GM21447 (cell line): Measurements from ENCODE around the gene AQP6.

Source experiments
- ATAC-seq: cut with Tn5 transposase; IDR thresholded peaks from one replicate; pipeline ENCODE4 v1.9.1; 2021; ENCODE audit not compliant: unreplicated experiment

The AQP6 gene

DNA sequence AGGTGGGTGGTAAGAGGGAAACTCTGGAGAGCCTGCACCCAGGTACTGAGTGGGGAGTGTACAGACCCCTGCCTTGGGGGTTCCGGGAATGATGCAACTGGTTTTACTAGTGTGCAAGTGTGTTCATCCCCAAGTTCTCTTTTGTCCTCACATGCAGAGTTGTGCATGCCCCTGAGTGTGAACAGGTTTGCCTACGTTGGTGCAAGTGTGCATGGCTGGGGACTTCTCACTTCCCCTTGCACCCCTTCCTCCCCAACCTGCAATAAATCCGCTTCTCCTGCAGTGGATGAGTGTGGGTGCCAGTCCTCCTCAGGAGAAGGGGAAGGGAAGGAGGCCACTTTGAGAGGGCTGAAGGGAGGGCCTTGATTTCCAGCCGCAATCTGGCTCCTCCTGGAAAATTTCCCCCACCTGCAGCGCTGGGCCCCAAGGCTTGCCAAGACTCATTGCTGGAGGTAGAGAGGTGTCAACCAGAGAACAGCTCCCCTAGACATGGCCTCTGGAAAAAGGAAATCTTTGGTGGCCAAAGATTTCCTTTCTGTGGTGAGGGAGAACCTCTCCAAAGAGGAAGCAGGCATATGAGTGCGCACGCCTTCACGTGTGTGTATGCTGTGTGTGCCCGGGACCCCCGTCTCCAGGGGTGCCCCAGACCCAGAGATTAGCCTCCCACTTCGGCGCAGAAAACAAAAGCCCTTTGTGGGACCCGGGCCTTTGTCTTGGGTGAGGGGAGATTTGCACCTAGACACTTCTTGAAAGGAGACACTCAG is 16.7 kb upstream of the AQP6 start:
- no peak for ATAC-seq

DNA sequence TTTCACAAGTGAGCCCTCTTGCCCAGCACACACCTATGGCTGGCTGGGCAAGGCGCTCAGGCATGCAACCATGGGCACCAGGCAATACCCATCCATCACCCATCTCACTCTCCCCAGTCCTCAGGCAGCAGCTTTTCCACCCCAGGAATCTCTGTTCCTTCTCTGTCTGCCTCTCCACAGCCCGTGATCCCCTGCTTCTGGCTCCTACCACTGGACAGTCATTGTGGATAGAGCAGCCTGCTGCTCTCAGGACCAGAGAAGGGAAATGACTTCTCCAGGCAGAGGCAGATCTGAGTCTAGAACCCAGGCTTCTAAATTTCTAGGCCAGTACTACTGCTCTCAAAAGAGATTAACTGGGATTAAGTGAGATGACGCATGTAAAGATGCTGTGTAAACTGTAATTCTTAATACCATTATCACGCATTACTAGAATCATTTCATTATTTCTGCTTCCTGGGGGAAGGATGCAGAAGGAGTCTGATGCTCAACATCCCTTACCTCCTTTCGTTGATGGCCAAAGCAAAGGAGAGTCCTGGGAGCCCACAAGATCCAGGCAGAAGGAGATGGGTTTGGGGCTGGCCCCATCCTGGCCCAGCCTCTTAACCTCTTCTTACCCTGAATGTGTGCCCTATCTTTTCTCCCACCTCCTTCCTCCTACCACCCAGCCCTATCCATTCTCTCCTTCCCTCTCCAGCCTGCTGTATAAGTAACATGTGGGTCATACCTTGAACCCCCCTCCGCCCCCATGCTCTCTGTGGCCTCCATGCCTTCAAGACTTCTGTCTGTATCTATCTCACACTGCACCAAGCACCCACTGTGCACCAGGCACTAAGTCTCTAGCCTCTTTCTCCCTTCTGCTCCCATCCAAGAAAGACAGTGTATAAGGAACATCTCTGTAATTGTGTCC is 15.8 kb upstream of the AQP6 start:
- no peak for ATAC-seq

DNA sequence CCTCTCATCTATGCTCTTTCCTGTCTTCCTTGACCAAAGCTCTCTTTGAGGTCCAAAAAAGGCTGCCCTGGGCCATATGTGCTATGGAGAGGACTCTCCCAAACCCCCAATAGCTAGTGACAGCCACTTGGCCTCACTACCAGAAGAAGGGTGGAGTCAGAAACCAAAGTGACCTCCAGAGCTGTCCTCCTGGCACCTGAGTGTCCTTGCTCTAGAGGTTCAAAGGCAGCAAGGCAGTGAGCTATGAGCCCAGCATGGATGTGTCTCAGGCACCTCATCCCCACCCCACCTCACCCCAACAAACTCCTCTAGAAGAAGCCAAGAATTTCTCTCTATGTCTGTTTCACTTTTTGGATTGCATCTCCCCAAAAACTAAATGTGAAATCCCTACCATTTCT is 15.2 kb upstream of the AQP6 start:
- ATAC-seq, result no peak

DNA sequence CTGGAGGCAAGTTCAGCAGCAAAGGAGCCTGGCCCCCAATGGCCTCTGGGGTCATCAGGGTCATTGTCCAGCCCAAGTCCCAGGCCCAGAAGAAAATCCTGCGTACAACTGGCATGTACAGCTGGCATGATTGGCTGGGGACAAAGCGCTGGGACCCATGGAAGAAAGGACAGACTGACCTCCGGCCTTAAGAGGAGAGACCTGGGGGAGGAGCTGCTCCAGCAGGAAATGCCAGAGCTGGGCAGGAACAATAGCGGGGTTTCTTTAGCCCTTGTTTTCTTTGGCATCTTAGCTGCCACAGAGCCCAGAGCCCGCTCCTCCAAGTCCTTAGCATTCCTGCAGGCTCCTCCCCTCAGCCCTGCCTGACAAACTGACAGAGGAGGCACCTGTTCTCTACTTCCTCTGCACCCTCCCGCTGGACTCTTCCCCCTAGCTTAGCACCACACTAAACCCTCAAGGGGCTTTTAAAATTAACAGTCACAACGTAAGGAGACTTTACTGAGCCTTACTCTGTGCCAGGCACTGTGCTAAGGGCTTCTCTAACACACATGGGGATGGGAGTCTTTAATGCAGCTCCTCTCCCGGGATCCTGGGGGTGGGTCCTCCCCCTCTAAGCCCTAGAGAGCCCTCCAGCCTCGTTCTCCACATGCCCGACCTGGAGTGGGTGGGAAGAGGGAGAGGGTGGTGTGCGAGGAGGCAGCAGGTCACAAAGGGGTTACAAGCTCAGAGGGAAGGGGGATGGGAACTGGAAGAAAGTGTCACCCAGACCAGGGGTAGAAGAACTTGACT is 12.9 kb upstream of the AQP6 start:
- no peak for ATAC-seq

DNA sequence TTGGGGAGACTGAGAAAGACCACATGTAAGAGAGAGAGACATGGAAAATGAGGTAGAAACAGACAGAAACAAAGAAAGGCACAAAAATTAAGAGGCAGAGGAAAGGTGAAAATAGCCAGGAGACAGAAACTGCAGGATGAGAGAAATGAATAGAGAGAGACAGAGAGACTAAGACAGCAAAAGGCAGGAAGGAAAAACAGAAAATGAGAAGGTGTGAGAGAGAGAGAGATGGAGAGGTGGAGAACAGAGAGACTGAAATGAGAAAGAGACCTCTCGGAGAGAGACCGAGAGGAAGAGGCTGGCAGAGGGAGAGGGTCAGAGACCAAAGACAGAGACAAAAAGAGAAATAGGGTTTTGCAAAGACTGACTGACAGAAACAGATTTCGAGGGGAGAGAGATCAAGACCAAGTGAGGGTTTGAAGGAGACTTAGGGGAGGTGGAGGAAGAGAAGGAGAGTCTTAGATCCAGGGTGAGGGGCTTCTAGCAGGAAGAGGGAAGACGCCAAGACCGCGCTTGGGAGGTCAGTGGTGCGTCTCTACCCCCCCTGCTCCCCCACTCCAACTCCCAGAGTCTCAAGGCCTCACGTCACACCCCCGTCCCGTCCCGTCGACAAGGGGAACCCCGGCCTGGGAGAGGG is 12.2 kb upstream of the AQP6 start:
- no peak for ATAC-seq

DNA sequence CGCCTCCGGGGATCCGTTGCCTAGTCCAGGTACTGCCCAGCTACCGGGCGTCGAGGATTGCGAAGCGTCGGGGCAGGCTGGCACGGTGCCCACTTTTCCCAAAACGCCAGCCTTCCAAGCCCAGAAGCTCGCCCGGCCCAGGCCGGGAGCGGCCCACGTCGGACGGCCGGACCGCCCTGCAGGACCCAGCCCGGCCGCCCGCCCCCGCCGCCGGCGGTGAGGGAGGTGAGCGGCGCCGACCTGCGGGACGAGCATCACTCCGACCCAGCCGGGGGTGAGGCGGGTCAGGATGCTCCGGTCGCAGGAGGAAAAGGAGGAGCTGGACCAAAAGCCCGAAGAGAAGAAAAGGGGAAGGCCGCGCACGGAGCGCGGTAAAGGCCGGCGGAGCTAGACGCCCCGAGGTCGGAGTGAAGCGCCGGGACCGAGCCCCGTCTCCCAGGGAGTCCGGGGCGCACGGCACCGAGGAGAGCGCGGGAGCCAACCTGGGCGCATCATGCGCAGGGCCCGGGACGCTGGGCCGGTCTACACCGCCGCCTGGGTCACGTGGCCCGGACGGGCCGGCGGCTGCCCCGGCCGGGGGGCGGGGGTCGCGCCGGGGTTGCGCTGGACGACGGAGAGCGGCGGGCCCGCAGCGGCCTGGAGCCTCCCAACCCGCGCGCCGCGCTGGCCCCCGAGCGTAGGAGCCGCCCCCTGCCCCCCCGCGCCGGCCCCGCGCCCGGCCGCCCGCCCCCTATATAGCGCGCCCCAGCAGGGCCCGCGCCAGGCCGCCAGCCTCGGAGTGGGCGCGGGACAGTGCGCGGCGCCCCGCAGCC is 11.4 kb upstream of the AQP6 start, which contains the start of gene AQP5:
Gene AQP5 (plus strand): TSS at position 762 of the 812 bp plus-strand sequence. CDS start 146 bp downstream, outside the sequence.
- no peak for ATAC-seq

DNA sequence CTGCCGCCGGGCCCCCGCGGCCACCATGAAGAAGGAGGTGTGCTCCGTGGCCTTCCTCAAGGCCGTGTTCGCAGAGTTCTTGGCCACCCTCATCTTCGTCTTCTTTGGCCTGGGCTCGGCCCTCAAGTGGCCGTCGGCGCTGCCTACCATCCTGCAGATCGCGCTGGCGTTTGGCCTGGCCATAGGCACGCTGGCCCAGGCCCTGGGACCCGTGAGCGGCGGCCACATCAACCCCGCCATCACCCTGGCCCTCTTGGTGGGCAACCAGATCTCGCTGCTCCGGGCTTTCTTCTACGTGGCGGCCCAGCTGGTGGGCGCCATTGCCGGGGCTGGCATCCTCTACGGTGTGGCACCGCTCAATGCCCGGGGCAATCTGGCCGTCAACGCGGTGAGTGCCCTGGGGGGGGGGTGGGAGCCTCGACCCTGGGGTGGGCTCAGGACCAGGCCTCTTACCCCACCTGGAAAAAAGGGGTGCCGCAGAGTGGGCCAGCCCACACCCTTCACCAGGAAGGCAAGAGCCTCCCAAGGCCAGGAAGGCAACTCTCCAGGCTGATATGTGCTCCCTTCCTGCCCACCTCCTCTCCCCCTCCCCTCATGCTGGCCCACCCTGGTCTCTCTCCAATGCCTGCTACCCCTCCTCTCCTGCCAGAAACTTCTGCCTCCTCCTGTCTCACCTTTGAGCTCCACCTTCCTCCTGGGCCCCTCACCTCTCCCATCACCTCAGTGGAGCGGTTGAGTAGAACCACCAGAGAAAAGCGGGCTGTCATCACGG is 10.6 kb upstream of the AQP6 start:
- no peak for ATAC-seq

DNA sequence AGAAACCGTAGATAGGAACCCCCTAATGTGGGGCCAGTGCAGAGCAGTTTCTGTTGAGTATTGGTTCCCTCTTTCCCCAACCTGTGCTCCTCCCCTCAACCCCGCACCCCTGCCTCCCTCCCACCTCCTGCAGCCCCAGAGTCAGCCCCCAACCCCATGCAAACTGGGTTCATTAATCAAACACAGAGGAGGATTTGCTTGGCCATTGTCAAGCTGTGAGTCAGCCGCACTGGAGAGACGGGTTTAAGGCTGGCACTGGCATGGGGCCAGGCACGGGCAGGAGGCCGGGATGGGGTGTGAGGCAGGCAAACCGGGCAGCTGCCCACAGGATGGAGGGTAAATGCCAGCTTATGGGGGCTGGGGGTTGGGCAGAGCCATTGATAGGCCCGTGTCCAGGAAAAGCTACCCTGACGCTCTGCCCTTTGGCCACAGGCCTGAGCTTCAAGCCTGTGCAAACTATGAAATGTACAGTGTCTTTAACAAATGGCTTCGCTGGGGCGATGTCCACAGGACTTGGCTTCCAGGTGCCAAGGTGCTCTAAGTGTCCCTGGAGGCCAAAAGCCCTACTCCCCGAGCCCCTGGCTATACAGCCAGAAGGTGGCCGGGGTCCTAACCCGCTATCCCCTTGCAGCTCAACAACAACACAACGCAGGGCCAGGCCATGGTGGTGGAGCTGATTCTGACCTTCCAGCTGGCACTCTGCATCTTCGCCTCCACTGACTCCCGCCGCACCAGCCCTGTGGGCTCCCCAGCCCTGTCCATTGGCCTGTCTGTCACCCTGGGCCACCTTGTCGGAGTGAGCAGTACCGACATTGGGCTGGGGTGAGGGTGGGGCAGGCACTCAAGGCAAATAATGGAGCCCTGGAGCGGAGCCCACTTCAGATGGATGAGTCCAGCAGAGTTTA is 9.6 kb upstream of the AQP6 start:
- ATAC-seq, result no peak

DNA sequence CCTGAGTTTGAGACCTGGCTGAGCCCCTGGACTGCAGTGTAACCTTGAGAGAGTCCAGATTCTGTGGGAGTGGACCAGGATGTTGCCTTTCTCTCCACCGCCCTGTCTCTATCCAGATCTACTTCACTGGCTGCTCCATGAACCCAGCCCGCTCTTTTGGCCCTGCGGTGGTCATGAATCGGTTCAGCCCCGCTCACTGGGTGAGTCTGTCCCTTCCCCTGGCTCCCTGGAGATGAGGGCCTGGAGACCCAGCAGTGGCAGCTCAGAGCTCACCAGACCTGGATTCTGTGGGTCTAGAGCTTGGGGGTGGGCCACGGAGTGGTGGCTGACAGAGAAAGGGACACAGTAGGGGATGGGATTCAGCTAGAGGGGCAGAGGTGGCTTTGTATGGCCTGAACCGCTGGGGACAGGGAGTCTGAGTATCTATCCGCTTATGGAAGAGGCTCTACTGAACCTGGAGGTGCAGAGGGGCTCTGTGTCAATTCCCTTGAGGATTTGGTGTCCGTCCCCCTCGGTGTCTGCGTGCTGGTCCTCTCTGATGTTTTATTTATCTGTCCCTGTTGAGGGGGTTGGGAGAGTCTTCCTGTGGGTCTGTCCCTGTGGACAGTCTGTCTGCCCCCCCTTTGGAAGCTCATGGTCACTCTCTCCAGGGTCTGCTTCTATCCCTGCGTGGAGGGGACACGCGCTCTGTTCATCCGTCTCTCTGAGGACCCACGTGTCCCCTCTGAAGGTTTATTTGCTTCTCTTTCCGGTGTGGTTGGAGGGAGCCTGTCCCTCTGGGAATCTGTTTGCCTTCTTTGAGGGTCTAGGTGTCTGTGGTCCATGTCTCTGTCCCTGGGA is 8.6 kb upstream of the AQP6 start:
- ATAC-seq, result no peak

DNA sequence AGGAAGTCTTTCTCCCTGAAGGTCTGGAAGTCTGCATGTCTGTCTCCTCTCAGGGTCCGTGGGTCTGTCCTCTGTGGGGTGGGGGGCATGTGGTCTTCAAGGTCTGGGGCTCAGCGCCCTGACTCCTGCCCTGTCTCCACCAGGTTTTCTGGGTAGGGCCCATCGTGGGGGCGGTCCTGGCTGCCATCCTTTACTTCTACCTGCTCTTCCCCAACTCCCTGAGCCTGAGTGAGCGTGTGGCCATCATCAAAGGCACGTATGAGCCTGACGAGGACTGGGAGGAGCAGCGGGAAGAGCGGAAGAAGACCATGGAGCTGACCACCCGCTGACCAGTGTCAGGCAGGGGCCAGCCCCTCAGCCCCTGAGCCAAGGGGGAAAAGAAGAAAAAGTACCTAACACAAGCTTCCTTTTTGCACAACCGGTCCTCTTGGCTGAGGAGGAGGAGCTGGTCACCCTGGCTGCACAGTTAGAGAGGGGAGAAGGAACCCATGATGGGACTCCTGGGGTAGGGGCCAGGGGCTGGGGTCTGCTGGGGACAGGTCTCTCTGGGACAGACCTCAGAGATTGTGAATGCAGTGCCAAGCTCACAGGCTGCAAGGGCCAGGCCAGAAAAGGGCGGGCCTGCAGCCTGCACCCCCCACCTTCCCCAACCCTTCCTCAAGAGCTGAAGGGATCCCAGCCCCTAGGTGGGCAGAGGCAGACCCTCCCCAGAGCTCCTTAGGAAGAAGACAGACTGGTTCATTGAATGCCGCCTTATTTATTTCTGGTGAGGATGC is 7.7 kb upstream of the AQP6 start:
- no peak for ATAC-seq

DNA sequence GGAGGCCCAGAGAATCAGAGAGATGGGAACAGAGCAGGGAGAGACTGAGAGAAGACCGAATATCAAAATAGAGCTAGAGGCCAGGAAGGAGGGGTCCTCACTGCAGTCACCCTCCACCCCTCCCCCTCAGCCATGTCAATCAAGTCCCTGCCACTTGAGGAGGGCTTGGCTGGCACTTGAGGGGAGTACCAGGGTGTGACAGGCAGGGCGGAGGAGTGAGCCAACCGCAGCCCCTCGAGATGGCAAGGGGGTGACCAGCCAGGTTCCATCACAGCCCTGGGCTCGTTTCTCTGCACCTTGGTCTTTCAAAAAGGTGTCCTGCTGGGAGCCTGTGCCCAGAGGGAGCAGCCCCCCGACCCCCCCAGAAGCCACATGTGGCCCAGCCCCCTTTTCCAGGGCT is 6.9 kb upstream of the AQP6 start:
- no peak for ATAC-seq

DNA sequence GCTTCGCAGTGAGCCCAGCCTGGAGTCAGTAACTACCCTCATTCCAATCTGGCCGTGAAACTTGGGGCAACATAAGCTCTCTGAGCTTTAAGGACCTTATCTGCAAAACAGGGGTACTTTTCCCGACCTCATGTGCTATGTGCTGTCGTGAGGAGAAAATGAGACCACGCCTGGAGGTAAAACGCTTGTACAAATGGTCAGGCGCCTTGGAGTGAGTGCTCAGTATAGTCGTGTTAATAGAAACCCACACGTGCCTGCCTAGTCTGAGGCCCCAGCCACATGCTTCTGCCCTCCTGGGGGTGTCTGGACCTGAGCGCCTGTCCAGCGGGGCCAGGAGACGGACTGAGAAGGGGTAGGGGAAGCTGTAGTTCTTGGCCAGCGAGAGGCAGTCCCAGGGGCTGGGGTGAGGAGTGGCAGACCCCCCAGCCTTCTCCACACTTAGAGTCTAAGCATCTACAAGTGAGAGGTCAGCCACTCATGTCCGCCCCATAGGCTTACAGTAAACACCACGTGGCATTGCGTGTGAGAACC is 6.2 kb upstream of the AQP6 start:
- no peak for ATAC-seq

DNA sequence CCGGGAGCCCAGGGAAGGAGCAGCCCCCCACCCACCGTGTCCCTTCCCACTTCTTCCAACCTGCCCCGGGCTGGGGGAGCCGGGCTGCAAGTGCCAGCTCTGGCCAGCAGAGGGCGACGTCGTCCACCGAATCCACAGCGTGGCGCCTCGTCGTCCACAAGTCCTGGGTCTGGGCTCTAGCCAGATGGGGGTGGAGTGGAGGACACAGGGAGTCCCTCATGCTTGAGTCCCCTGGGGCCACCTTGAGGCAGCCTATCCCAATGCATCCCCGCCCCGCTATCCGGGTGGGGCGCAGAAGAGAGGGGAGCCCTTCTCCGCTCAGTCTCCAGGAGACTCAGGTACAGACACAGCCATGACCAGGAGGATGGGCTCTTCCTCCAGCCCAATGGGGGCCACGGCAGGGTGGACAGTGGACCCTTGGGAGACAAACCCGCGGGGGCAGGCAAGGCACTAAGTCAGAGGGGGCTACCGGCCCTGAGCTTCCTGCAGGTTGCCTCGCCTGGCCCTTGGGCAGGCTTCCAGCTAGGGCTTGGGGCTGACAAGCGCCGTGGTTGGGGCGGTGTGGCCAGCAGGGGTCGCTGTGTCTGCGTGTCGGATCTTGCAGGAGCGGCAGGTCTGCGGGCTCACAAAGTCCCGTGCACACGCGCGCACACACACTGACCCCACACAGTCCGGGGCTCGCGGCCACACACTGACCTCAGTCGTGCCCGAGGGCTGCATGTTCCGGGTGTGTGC is 5.5 kb upstream of the AQP6 start:
- peak; percentile 73 for ATAC-seq

DNA sequence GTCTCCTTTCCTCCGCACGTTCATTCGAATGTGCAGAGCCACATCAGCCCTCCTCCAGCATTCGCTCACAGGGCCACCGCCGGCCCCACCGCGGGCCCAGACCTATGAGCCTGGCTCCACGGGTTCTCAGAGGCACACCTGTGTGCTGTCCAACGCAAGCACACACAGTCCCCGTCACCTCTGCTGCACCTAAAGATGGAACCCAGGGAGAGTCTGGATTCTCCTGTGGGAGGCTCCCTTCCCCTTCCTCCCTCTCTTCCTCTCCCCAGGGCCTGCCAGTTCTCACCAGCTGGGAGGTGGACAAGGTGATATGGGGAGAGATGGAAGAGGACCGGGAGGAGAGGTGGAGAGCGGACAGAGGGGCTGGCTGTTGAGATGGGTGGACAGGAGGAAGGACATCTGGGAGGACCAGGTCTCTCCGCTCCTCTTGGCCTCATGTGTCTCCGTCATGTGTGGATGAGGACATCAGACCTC is 4.9 kb upstream of the AQP6 start:
- no peak for ATAC-seq

DNA sequence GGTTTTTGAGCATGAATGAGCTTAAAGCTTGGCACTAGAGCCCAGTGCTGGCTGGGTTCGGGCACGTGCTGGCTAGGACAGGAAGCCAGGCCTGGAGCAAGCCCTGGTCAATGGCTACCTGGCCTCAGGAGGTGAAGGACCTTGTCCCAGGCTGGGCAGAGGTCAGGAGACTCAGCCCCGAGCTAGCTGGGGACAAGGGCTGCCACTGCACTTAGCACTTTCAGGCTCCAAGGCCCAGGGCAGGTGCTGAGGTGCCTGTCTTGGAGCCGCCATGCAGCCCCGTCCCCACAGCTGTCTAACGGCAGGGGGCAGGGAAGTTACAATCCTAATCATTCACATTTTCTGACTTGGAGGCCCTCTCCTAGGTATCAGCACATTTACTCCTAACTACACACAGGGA is 4.3 kb upstream of the AQP6 start:
- no peak for ATAC-seq

DNA sequence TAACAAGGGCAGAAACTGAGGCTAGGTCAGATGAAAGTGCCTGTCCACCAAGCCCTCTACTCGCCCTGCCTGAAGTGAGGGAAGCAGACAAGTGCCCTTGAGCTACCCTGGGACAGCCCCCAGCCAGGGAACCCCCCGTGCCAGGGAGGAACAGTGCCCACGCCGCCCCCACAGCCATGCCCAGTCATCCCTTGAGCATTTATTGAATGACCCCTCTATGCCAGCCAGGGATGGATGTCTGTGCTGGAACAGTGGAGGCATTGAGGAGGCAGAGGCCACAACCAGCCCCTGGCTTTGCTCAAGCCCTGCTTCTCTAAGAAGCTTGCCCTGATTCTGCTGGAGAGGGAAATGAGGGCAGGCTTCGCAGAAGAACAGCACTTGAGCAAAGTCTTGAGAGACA is 3.7 kb upstream of the AQP6 start:
- no peak for ATAC-seq
